Gastroesophageal sphincter (tissue), 4 donors: ENCODE results near the gene CPT2. TPM values are rescaled to one million over a fixed set of nuclear protein-coding genes. Genes with fewer than 3 reads are reported as not detected.

ENCODE experiments used
- ATAC-seq: fragments of 150-250 bp; one replicate; pipeline ENCODE4 v1.9.1; 2016; ENCODE audit warnings: mild to moderate bottlenecking, moderate library complexity
- H3K27ac ChIP-seq, 4 donors: fragments of 200-600 bp; sonication (generic) in 3 of 4; 1 replicate in 3 of 4; 2 replicates in 1 of 4; pipeline ENCODE4 v1.5.1; 2016 to 2019
- H3K27me3 ChIP-seq: fragments of 200-600 bp; sonication (generic); one replicate; pipeline ENCODE4 v1.5.1; 2019
- H3K36me3 ChIP-seq, 2 donors: fragments of 200-600 bp; sonication (generic); one replicate each; pipeline ENCODE4 v1.5.1; 2019; ENCODE audit warnings: control low read depth in 1 of 2
- H3K4me1 ChIP-seq, 3 donors: fragments of 200-600 bp; sonication (generic); 1 replicate in 2 of 3; 2 replicates in 1 of 3; pipeline ENCODE4 v1.5.1; 2016 to 2019; ENCODE audit warnings: control low read depth in 2 of 3
- H3K4me3 ChIP-seq, 2 donors: fragments of 200-600 bp; sonication (generic); one replicate each; pipeline ENCODE4 v1.5.1; 2019; ENCODE audit warnings: mild to moderate bottlenecking in 1 of 2, moderate library complexity in 1 of 2
- H3K9me3 ChIP-seq, 3 donors: fragments of 200-600 bp; sonication (generic); one replicate each; pipeline ENCODE4 v1.5.1; 2017 to 2019; ENCODE audit warnings: control low read depth in 2 of 3
- EP300 ChIP-seq: sonication (generic); formaldehyde crosslinking; IDR thresholded peaks from one replicate; pipeline ENCODE4 v1.6.1; 2017; ENCODE audit warnings: antibody characterized with exemption, mild to moderate bottlenecking
- POLR2A ChIP-seq, 2 donors: fragments of 450-650 bp; IDR thresholded peaks; one replicate each; pipeline ENCODE4 v1.6.1; 2017; ENCODE audit warnings: antibody characterized with exemption in 2 of 2, mild to moderate bottlenecking in 2 of 2, moderate library complexity in 1 of 2
- POLR2AphosphoS5 ChIP-seq: sonication (generic); formaldehyde crosslinking; IDR thresholded peaks from one replicate; pipeline ENCODE4 v1.6.1; 2017; ENCODE audit warnings: antibody characterized with exemption
- WGBS, 2 donors: methylation state at CpG; one replicate each; pipeline ENCODE4 v1.1.5; 2018; ENCODE audit warnings: low coverage in 1 of 2; 5-methylcytosine and 5-hydroxymethylcytosine counted together
- total RNA-seq, 4 donors: library from RNA; depleted of rRNA; stranded (reverse); fragments of >200 nt; gene quantifications; one replicate each; pipeline ENCODE4 v1.1.0, GENCODE V29; 2016
- TF ChIP-seq, protein P1 (sequence below), 4 experiments: fragments of 200-600 bp in 2 of 4; fragments of 450-650 bp in 2 of 4; sonication (generic) in 1 of 4; IDR thresholded peaks; one replicate each; pipeline ENCODE4 v1.5.1; 2017 to 2019; ENCODE audit warnings: antibody characterized with exemption in 4 of 4, mild to moderate bottlenecking in 2 of 4, moderate library complexity in 2 of 4

The CPT2 gene
- total RNA-seq = 10 to 100 TPM; 15.3 to 19.9 (median 17.2) TPM

DNA sequence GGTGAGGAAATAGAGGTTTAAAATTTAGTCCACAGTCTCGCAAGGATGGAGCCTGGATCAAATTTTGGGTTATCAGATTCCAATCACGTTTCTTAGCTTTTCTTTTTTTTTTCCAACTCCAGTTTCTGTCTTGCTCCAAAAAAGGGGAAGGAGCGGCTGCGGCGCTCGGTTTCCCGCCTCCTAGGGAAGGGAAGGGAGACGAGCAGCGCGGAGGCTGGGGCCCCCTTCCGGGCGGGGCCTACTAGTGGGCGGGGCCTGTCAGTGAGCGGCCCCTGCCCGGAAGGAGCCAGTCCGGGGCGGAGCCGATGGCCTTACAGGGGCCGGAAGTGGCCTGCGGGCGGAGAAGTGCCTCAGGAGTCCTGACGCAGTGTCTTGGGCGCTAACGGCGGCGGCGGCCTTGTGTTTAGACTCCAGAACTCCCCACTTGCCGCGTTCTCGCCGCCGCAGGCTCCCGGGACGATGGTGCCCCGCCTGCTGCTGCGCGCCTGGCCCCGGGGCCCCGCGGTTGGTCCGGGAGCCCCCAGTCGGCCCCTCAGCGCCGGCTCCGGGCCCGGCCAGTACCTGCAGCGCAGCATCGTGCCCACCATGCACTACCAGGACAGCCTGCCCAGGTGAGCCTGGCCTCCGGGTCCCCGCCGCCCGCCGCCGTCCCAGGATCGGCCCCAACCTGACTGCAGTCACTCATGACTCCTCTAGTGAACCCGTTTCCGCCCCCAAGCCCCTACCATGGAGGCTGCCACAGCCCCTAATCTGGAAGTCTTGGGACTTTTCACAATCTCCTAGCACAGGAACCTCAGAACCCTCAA is at the start of gene CPT2:
TSS of gene CPT2 (plus strand) at position 340 of the 806 bp plus-strand sequence. CDS start at position 460, 120 bp downstream.
- Histone ChIP-seq H3K27me3 (no peaks in the 10 kb centered on the region), H3K4me1 (peaks cover 10 to 43% (median 15%) of the 10 kb centered on the region in 3 donors), H3K4me3 (peak within 1 kb of the TSS; percentile 66 to 90), H3K9me3 (no peaks in the 10 kb centered on the region), H3K27ac (peak within 1 kb of the TSS; percentile 90 to 99 (median 97)), H3K36me3 (peaks cover 0 to 12% of the 10 kb centered on the region in 2 donors)
- TF ChIP-seq POLR2A (IDR thresholded peaks at IDR 0.05) (peak; percentile 98), EP300 (no peak), POLR2AphosphoS5 (peak; percentile 99)
- TF ChIP-seq, protein P1, sequence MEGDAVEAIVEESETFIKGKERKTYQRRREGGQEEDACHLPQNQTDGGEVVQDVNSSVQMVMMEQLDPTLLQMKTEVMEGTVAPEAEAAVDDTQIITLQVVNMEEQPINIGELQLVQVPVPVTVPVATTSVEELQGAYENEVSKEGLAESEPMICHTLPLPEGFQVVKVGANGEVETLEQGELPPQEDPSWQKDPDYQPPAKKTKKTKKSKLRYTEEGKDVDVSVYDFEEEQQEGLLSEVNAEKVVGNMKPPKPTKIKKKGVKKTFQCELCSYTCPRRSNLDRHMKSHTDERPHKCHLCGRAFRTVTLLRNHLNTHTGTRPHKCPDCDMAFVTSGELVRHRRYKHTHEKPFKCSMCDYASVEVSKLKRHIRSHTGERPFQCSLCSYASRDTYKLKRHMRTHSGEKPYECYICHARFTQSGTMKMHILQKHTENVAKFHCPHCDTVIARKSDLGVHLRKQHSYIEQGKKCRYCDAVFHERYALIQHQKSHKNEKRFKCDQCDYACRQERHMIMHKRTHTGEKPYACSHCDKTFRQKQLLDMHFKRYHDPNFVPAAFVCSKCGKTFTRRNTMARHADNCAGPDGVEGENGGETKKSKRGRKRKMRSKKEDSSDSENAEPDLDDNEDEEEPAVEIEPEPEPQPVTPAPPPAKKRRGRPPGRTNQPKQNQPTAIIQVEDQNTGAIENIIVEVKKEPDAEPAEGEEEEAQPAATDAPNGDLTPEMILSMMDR (IDR thresholded peaks at IDR 0.05) = peak in 1 of 4 experiments; percentile 29
- peak; percentile 99 for ATAC-seq
- 0 to 2% methylated on average over 5 to 8 of the region's 57 CpGs for WGBS, 2 donors

DNA sequence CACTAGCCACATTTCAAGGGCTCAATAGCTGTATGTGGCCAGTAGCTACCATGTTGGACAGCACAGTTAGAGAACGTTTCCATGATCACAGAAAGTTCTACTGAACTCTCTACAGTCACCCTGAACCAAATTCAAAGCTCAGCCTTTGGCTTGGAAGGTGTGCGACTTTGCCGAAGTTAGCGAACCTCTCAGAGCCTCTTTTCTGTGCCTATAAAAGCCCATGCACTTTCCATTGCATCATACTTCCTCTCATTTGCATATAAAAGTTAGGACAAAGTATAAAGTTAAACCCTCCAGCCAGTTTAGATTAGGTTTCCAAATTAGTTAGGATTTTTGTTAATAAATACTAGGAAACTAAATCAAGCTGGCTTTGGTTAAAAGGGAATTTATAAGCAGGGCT is 49.5 kb upstream of the CPT2 start:
- H3K4me3 ChIP-seq = no peak overlapping the region
- H3K36me3 ChIP-seq = no peaks in the 10 kb centered on the region
- H3K9me3 ChIP-seq = no peaks in the 10 kb centered on the region
- no peaks in the 10 kb centered on the region for H3K27me3 ChIP-seq
- TF ChIP-seq POLR2A (IDR thresholded peaks at IDR 0.05) (no peak), EP300 (no peak)
- 71 to 80% methylated on average over 3 to 4 of the region's 4 CpGs for WGBS, 2 donors
- peaks cover 0 to 25% (median 6%) of the 10 kb centered on the region in 3 donors for H3K4me1 ChIP-seq
- peak overlapping the region in 2 of 4 donors; percentile 77 to 83 for H3K27ac ChIP-seq
- ATAC-seq = no peak

DNA sequence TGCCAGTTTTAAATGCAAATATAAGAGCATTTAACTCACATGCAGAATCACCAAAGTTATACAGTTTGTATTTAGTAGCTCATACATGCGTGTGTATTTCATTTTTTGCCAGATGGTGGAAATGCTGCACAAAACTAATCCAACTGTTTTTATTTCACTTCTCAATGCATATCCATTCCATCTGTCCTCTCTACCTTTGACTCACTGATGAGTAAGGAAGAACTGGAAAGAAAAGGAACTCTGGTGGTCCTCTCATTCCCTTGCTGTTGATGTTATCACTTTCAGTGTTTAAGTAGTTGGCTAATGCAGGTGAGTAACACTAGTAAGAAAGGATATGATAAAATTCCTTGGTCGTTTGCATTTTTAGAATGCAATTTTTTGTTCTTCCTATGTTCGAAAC is 48.5 kb upstream of the CPT2 start:
- Histone ChIP-seq H3K27me3 (no peaks in the 10 kb centered on the region), H3K27ac (no peak overlapping the region), H3K36me3 (no peaks in the 10 kb centered on the region), H3K4me3 (no peak overlapping the region), H3K9me3 (no peaks in the 10 kb centered on the region), H3K4me1 (peaks cover 0 to 25% (median 6%) of the 10 kb centered on the region in 3 donors)
- WGBS, 2 donors = 77 to 93% methylated on average over 3 of the region's 3 CpGs
- ATAC-seq = no peak
- TF ChIP-seq EP300 (no peak), POLR2AphosphoS5 (no peak), POLR2A (IDR thresholded peaks at IDR 0.05) (no peak)
- TF ChIP-seq, protein P1 (IDR thresholded peaks at IDR 0.05) = no peak

DNA sequence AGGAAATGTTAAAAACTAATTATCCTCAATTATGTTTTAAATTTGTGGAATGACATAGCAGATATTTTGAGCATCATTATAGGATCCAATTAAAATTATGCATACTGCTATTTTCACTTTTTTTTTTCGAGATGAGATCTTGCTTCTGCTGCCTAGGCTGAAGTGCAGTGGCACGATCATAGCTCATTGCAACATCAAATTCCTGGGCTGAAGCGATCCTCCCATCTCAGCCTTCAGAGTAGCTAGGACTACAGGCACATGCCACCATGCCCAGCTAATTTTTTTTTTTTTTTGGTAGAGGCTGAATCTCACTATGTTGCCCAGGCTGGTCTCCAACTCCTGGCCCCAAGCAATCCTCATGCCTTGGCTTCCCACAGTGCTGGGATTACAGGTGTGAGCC is 42.9 kb upstream of the CPT2 start:
- Histone ChIP-seq H3K4me1 (no peaks in the 10 kb centered on the region), H3K4me3 (no peak overlapping the region), H3K36me3 (no peaks in the 10 kb centered on the region), H3K27ac (no peak overlapping the region), H3K27me3 (no peaks in the 10 kb centered on the region), H3K9me3 (no peaks in the 10 kb centered on the region)
- ATAC-seq = no peak
- 87% methylated on average over 3 of the region's 3 CpGs; no CpG with 5 or more reads in 1 of the 2 donors for WGBS, 2 donors
- no peak for TF ChIP-seq EP300
- TF ChIP-seq, protein P1 (IDR thresholded peaks at IDR 0.05) = no peak
- no peak for TF ChIP-seq POLR2AphosphoS5
- no peak for TF ChIP-seq POLR2A (IDR thresholded peaks at IDR 0.05)

DNA sequence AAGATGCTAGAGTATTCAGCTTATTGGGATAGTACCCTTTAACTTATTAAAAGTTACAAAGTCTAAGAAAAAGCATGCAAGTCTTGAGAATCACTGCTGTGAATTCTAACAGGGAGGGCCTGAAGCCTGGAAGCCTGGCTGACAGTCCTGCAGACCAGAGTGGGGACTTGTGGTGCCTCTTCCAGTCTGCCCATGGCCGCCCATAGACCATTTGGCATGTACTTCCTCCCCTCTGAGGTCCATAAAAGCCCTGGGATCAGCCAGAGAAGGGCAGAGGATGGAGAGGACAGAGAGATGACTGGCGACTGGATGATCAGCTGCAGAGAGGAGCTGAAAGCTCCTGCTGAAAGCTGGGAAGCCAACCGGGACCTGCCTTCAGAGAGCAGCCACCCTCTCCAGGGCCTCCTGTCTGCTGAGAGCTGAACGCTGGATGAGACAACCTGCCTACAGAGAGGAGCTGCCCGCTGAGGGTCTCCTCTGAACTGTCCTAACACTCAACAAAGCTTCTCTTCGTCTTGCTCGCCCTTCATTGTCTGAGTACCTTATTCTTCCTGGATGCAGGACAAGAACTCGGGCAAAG is 41.7 kb upstream of the CPT2 start:
- WGBS, 2 donors = 87 to 89% methylated on average over 3 to 6 of the region's 8 CpGs
- TF ChIP-seq POLR2AphosphoS5 = no peak
- TF ChIP-seq EP300 = no peak
- TF ChIP-seq POLR2A (IDR thresholded peaks at IDR 0.05) = no peak
- TF ChIP-seq, protein P1 (IDR thresholded peaks at IDR 0.05) = no peak
- H3K9me3 ChIP-seq = no peaks in the 10 kb centered on the region
- H3K27ac ChIP-seq = no peak overlapping the region
- H3K4me1 ChIP-seq = no peaks in the 10 kb centered on the region
- no peaks in the 10 kb centered on the region for H3K27me3 ChIP-seq
- no peaks in the 10 kb centered on the region for H3K36me3 ChIP-seq
- H3K4me3 ChIP-seq = no peak overlapping the region
- no peak for ATAC-seq
